Measurements from ENCODE around the gene FSHR. TPM values are rescaled to one million over a fixed set of nuclear protein-coding genes. Genes with fewer than 3 reads are reported as not detected.

Gene FSHR
- total RNA-seq, 1 donor from 2014 or later: not detected

- TF ChIP-seq, protein P1, sequence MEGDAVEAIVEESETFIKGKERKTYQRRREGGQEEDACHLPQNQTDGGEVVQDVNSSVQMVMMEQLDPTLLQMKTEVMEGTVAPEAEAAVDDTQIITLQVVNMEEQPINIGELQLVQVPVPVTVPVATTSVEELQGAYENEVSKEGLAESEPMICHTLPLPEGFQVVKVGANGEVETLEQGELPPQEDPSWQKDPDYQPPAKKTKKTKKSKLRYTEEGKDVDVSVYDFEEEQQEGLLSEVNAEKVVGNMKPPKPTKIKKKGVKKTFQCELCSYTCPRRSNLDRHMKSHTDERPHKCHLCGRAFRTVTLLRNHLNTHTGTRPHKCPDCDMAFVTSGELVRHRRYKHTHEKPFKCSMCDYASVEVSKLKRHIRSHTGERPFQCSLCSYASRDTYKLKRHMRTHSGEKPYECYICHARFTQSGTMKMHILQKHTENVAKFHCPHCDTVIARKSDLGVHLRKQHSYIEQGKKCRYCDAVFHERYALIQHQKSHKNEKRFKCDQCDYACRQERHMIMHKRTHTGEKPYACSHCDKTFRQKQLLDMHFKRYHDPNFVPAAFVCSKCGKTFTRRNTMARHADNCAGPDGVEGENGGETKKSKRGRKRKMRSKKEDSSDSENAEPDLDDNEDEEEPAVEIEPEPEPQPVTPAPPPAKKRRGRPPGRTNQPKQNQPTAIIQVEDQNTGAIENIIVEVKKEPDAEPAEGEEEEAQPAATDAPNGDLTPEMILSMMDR (IDR thresholded peaks at IDR 0.05): no peak
- H3K27me3 Mint-ChIP-seq (ENCODE audit: low read depth): peaks cover 23% of the 10 kb centered on the region
- H3K9me3 Mint-ChIP-seq (ENCODE audit: low read depth): no peaks in the 10 kb centered on the region
- DNase-seq (ENCODE audit: low spot score): no peak
- H3K27ac Mint-ChIP-seq (ENCODE audit: unreplicated experiment): no peak overlapping the region
- H3K4me1 Mint-ChIP-seq (ENCODE audit: low read depth): no peaks in the 10 kb centered on the region
- H3K4me3 Mint-ChIP-seq (ENCODE audit: unreplicated experiment): no peak overlapping the region
- H3K36me3 Mint-ChIP-seq (ENCODE audit: low read depth): no peaks in the 10 kb centered on the region
These were observed 110.8 kb downstream of the FSHR start for GRCh38 chr2:49043405-49043982.

GRCh38 chr2:49042488-49042887 is 111.8 kb downstream of the FSHR start:
- Mint-ChIP-seq H3K27ac (ENCODE audit: unreplicated experiment) (no peak overlapping the region), H3K27me3 (ENCODE audit: low read depth) (peaks cover 23% of the 10 kb centered on the region), H3K9me3 (ENCODE audit: low read depth) (no peaks in the 10 kb centered on the region), H3K36me3 (ENCODE audit: low read depth) (no peaks in the 10 kb centered on the region), H3K4me3 (ENCODE audit: unreplicated experiment) (no peak overlapping the region), H3K4me1 (ENCODE audit: low read depth) (no peaks in the 10 kb centered on the region)
- no peak for DNase-seq (ENCODE audit: low spot score)
- TF ChIP-seq, protein P1 (IDR thresholded peaks at IDR 0.05): no peak

DNA sequence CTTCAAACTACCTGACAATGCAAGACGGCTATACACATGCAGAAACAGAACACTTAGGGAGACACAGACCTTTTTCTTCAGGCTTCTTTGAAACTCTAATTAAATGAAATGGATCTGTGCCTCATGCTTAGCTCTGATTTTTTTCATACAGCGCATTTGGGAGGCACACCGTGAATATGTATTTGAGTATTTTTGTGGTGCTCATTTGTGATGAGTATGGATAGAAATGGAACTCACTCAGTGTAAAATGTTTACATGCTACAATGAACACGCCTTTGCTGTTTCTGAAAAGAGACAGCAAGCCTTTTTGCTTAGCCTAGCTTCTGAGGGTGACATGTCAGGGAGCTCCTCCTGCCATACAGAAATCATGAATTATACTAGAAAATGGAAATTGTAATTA is 113.3 kb downstream of the FSHR start:
- Mint-ChIP-seq H3K27ac (ENCODE audit: unreplicated experiment) (no peak overlapping the region), H3K4me1 (ENCODE audit: low read depth) (no peaks in the 10 kb centered on the region), H3K4me3 (ENCODE audit: unreplicated experiment) (no peak overlapping the region), H3K9me3 (ENCODE audit: low read depth) (no peaks in the 10 kb centered on the region), H3K27me3 (ENCODE audit: low read depth) (peaks cover 23% of the 10 kb centered on the region), H3K36me3 (ENCODE audit: low read depth) (no peaks in the 10 kb centered on the region)
- TF ChIP-seq, protein P1 (IDR thresholded peaks at IDR 0.05): no peak
- no peak for DNase-seq (ENCODE audit: low spot score)

- DNase-seq (ENCODE audit: low spot score): no peak
- no peaks in the 10 kb centered on the region for H3K9me3 Mint-ChIP-seq (ENCODE audit: low read depth)
- H3K36me3 Mint-ChIP-seq (ENCODE audit: low read depth): no peaks in the 10 kb centered on the region
- H3K4me1 Mint-ChIP-seq (ENCODE audit: low read depth): no peaks in the 10 kb centered on the region
- no peak overlapping the region for H3K27ac Mint-ChIP-seq (ENCODE audit: unreplicated experiment)
- peaks cover 12% of the 10 kb centered on the region for H3K27me3 Mint-ChIP-seq (ENCODE audit: low read depth)
- TF ChIP-seq, protein P1 (IDR thresholded peaks at IDR 0.05): no peak
- H3K4me3 Mint-ChIP-seq (ENCODE audit: unreplicated experiment): no peak overlapping the region
These were observed 117.1 kb downstream of the FSHR start for GRCh38 chr2:49037197-49037596.

- no peaks in the 10 kb centered on the region for H3K9me3 Mint-ChIP-seq (ENCODE audit: low read depth)
- no peaks in the 10 kb centered on the region for H3K36me3 Mint-ChIP-seq (ENCODE audit: low read depth)
- no peak overlapping the region for H3K27ac Mint-ChIP-seq (ENCODE audit: unreplicated experiment)
- peaks cover 7% of the 10 kb centered on the region for H3K27me3 Mint-ChIP-seq (ENCODE audit: low read depth)
- H3K4me1 Mint-ChIP-seq (ENCODE audit: low read depth): no peaks in the 10 kb centered on the region
- TF ChIP-seq, protein P1 (IDR thresholded peaks at IDR 0.05): no peak
- DNase-seq (ENCODE audit: low spot score): no peak
- no peak overlapping the region for H3K4me3 Mint-ChIP-seq (ENCODE audit: unreplicated experiment)
These were observed 118.8 kb downstream of the FSHR start for GRCh38 chr2:49035481-49035880.

Data from chondrocyte (in vitro differentiated cells).